ENCODE data around the gene GPR152.

Gene GPR152

GRCh38 chr11:67464411-67465188, 12.1 kb upstream of the GPR152 start:
- peak; percentile 97 for DNase-seq

- DNase-seq: no peak
Observed at GRCh38 chr11:67463680-67464410, 11.3 kb upstream of the GPR152 start.

GRCh38 chr11:67463186-67463585, 10.7 kb upstream of the GPR152 start:
- no peak for DNase-seq

GRCh38 chr11:67458266-67458665, 5.7 kb upstream of the GPR152 start:
- no peak for DNase-seq

- DNase-seq: no peak
Observed at GRCh38 chr11:67457453-67457852, 4.9 kb upstream of the GPR152 start.

GRCh38 chr11:67456068-67456705, 3.7 kb upstream of the GPR152 start:
- no peak for DNase-seq

- no peak for DNase-seq
Observed at GRCh38 chr11:67455054-67455453, 2.5 kb upstream of the GPR152 start, which contains the start of gene CABP4. Gene CABP4 (plus strand): TSS chr11:67455354. CDS start chr11:67455424, 70 bp downstream.

GRCh38 chr11:67453816-67454732, 1.5 kb upstream of the GPR152 start:
- no peak for DNase-seq

- no peak for DNase-seq
Observed at GRCh38 chr11:67451658-67451976, 912 bp downstream of the GPR152 start.

GRCh38 chr11:67450796-67451657, 1.5 kb downstream of the GPR152 start:
- DNase-seq: no peak

GRCh38 chr11:67449116-67449844, 3.2 kb downstream of the GPR152 start:
- peak; percentile 58 for DNase-seq

GRCh38 chr11:67448220-67448609, 4.3 kb downstream of the GPR152 start:
- DNase-seq: no peak

GRCh38 chr11:67445515-67445914, 7.0 kb downstream of the GPR152 start:
- no peak for DNase-seq

- no peak for DNase-seq
Observed at GRCh38 chr11:67442504-67443404, 9.8 kb downstream of the GPR152 start.

GRCh38 chr11:67441731-67442351, 10.7 kb downstream of the GPR152 start:
- DNase-seq: no peak

- no peak for DNase-seq
Observed at GRCh38 chr11:67441098-67441563, 11.4 kb downstream of the GPR152 start.

- no peak for DNase-seq
Observed at GRCh38 chr11:67440229-67441097, 12.1 kb downstream of the GPR152 start.
